Thyroid gland (tissue), 4 donors: ENCODE results near the gene BLNK. TPM values are rescaled to one million over a fixed set of nuclear protein-coding genes. Genes with fewer than 3 reads are reported as not detected.

Experiments
- DNase-seq, 2 donors: peaks; one replicate each; pipeline ENCODE4 v3.0.0-alpha.2; 2019
- H3K27ac ChIP-seq, 3 donors: fragments of 200-600 bp; sonication (generic); 1 replicate in 2 of 3; 2 replicates in 1 of 3; pipeline ENCODE4 v1.5.1; 2016 to 2019; ENCODE audit warnings: mild to moderate bottlenecking in 1 of 3, moderate library complexity in 1 of 3
- H3K27me3 ChIP-seq: fragments of 200-600 bp; sonication (generic); one replicate; pipeline ENCODE4 v1.5.1; 2019
- H3K36me3 ChIP-seq, 2 donors: fragments of 200-600 bp; sonication (generic); one replicate each; pipeline ENCODE4 v1.5.1; 2016 to 2019
- H3K4me1 ChIP-seq, 2 donors: fragments of 200-600 bp; sonication (generic); one replicate each; pipeline ENCODE4 v1.5.1; 2017 to 2019
- H3K4me3 ChIP-seq, 3 donors: fragments of 200-600 bp; sonication (generic); replicated peaks in 1 of 3; 1 replicate in 2 of 3; 2 replicates in 1 of 3; pipeline ENCODE4 v1.5.1; 2016; ENCODE audit warnings: mild to moderate bottlenecking in 1 of 3
- H3K9me3 ChIP-seq: fragments of 200-600 bp; sonication (generic); one replicate; pipeline ENCODE4 v1.5.1; 2017
- POLR2A ChIP-seq, 2 donors: fragments of 450-650 bp; IDR thresholded peaks; one replicate each; pipeline ENCODE4 v1.6.1; 2017; ENCODE audit warnings: antibody characterized with exemption in 2 of 2, mild to moderate bottlenecking in 2 of 2, moderate library complexity in 1 of 2
- WGBS, 2 donors: methylation state at CpG; one replicate each; pipeline ENCODE4 v1.1.5; 2017; 5-methylcytosine and 5-hydroxymethylcytosine counted together
- intact Hi-C: fragments of 100-400 bp; cut with DNase I; formaldehyde crosslinking; loops from one replicate; pipeline ENCODE4 v1.15.1; 2023
- total RNA-seq, 4 donors: library from RNA; depleted of rRNA; stranded (reverse); fragments of >200 nt; gene quantifications; one replicate each; pipeline ENCODE4 v1.2.3, GENCODE V29; 2016
- TF ChIP-seq, protein P1 (sequence below), 6 experiments: fragments of 200-600 bp in 3 of 6; fragments of 450-650 bp in 3 of 6; sonication (generic) in 3 of 6; IDR thresholded peaks; one replicate each; pipeline ENCODE4 v1.5.1; 2016 to 2019; ENCODE audit warnings: antibody characterized with exemption in 6 of 6, mild to moderate bottlenecking in 2 of 6, inconsistent platforms in 1 of 6, moderate library complexity in 1 of 6

Gene BLNK
- total RNA-seq, 4 donors from 2014 or later: 5.8 to 36.9 (median 25.7) TPM

DNA sequence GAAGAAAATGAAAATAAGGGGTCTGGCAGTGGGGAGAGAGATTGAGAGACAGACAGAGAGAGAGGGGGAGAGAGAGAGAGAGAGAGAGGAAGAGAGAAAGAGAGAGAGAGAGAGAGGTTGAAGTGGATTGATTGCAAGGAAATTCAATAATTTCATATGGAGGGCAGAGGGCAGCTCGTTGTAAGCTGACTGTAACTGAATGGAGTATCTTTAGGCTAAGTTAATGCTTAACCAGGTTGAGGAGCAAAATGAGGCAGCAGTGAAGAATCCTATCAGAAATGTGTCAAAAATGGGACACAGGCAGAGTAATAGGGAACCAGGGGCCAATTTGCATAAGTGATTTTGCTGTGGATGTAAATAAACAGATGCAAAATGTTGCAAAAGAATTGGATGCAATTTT lies 21.0 kb downstream of the BLNK start:
- intact Hi-C loops: no loop called here
- 60 to 62% methylated on average over 1 of the region's 1 CpG for WGBS, 2 donors
- Histone ChIP-seq H3K36me3 (no peaks in the 10 kb centered on the region), H3K4me1 (no peaks in the 10 kb centered on the region), H3K9me3 (no peaks in the 10 kb centered on the region), H3K4me3 (no peak overlapping the region), H3K27me3 (no peaks in the 10 kb centered on the region), H3K27ac (no peak overlapping the region)
- TF ChIP-seq, protein P1, sequence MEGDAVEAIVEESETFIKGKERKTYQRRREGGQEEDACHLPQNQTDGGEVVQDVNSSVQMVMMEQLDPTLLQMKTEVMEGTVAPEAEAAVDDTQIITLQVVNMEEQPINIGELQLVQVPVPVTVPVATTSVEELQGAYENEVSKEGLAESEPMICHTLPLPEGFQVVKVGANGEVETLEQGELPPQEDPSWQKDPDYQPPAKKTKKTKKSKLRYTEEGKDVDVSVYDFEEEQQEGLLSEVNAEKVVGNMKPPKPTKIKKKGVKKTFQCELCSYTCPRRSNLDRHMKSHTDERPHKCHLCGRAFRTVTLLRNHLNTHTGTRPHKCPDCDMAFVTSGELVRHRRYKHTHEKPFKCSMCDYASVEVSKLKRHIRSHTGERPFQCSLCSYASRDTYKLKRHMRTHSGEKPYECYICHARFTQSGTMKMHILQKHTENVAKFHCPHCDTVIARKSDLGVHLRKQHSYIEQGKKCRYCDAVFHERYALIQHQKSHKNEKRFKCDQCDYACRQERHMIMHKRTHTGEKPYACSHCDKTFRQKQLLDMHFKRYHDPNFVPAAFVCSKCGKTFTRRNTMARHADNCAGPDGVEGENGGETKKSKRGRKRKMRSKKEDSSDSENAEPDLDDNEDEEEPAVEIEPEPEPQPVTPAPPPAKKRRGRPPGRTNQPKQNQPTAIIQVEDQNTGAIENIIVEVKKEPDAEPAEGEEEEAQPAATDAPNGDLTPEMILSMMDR (IDR thresholded peaks at IDR 0.05): no peak
- TF ChIP-seq POLR2A (IDR thresholded peaks at IDR 0.05): no peak
- DNase-seq: no peak

- Histone ChIP-seq H3K9me3 (no peaks in the 10 kb centered on the region), H3K27me3 (no peaks in the 10 kb centered on the region), H3K36me3 (no peaks in the 10 kb centered on the region), H3K27ac (no peak overlapping the region), H3K4me3 (no peak overlapping the region), H3K4me1 (no peaks in the 10 kb centered on the region)
- DNase-seq: no peak
- no peak for TF ChIP-seq POLR2A (IDR thresholded peaks at IDR 0.05)
- TF ChIP-seq, protein P1 (IDR thresholded peaks at IDR 0.05): no peak
- 93 to 95% methylated on average over 5 of the region's 5 CpGs for WGBS, 2 donors
- intact Hi-C loops: no loop called here
Measured at GRCh38 chr10:96249264-96249663, 22.1 kb downstream of the BLNK start.

GRCh38 chr10:96244354-96244753 lies 27.0 kb downstream of the BLNK start:
- TF ChIP-seq POLR2A (IDR thresholded peaks at IDR 0.05): no peak
- TF ChIP-seq, protein P1 (IDR thresholded peaks at IDR 0.05): no peak
- H3K36me3 ChIP-seq: no peaks in the 10 kb centered on the region
- H3K4me3 ChIP-seq: no peak overlapping the region
- no peaks in the 10 kb centered on the region for H3K4me1 ChIP-seq
- peak in 1 of 2 donors; percentile 24 for DNase-seq
- 54 to 61% methylated on average over 7 of the region's 7 CpGs for WGBS, 2 donors
- intact Hi-C loops: no loop called here
- no peaks in the 10 kb centered on the region for H3K9me3 ChIP-seq
- no peaks in the 10 kb centered on the region for H3K27me3 ChIP-seq
- H3K27ac ChIP-seq: no peak overlapping the region

DNA sequence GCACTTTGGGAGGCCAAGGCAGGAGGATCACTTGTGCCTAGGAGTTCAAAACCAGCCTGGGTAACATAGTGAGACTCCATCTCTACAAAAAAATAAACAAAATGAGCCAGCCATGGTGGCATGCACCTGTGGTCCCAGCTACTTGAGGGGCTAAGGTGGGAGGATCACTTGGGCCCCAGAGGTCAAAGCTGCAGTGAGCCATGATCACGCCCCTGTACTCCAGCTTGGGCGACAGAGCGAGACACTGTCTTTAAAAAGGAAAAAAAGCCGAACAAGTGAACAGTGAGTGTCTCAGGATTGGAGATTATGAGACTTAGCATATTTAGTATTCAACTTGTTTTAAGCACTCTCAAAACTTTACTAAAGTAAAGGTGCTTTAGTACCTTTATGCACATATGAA lies 28.1 kb downstream of the BLNK start:
- TF ChIP-seq, protein P1 (IDR thresholded peaks at IDR 0.05): no peak
- no peak for TF ChIP-seq POLR2A (IDR thresholded peaks at IDR 0.05)
- no peaks in the 10 kb centered on the region for H3K36me3 ChIP-seq

GRCh38 chr10:96242822-96243221 lies 28.5 kb downstream of the BLNK start:
- Histone ChIP-seq H3K36me3 (no peaks in the 10 kb centered on the region), H3K4me3 (no peak overlapping the region), H3K27me3 (no peaks in the 10 kb centered on the region), H3K4me1 (no peaks in the 10 kb centered on the region), H3K27ac (no peak overlapping the region), H3K9me3 (no peaks in the 10 kb centered on the region)
- TF ChIP-seq, protein P1 (IDR thresholded peaks at IDR 0.05): no peak
- no peak for TF ChIP-seq POLR2A (IDR thresholded peaks at IDR 0.05)
- no peak for DNase-seq
- WGBS, 2 donors: 88 to 93% methylated on average over 2 of the region's 2 CpGs
- intact Hi-C loops: no loop called here

More for the DNA sequence above, 28.1 kb downstream of the BLNK start:
- DNase-seq: no peak
- H3K9me3 ChIP-seq: no peaks in the 10 kb centered on the region
- H3K27me3 ChIP-seq: no peaks in the 10 kb centered on the region
- WGBS, 2 donors: 78 to 82% methylated on average over 4 of the region's 4 CpGs
- no peak overlapping the region for H3K4me3 ChIP-seq
- no peaks in the 10 kb centered on the region for H3K4me1 ChIP-seq
- no peak overlapping the region for H3K27ac ChIP-seq
- intact Hi-C loops: no loop called here
